ENCODE results near the gene UGT1A10.
"Not testable (repeated sequence)": the region's sequence is repeated elsewhere in the genome, so short reads cannot be mapped to it uniquely, and the experiment has no call there.

Gene UGT1A10

GRCh38 chr2:233636306-233636705 is at the start of gene UGT1A10:
TSS of gene UGT1A10 (plus strand) at chr2:233636448. CDS start at chr2:233636523, 75 bp downstream.
- not testable (repeated sequence) for DNase-seq

GRCh38 chr2:233588400-233588799 is 47.8 kb upstream of the UGT1A10 start:
- no peak for DNase-seq

- DNase-seq, result not testable (repeated sequence)
Observed at GRCh38 chr2:233592706-233593105, 43.5 kb upstream of the UGT1A10 start.

GRCh38 chr2:233593201-233593600 is 43.0 kb upstream of the UGT1A10 start:
- no peak for DNase-seq

- no peak for DNase-seq
Observed at GRCh38 chr2:233597522-233597921, 38.7 kb upstream of the UGT1A10 start.

GRCh38 chr2:233598952-233599351 is 37.3 kb upstream of the UGT1A10 start:
- no peak for DNase-seq

GRCh38 chr2:233600386-233600785 is 35.9 kb upstream of the UGT1A10 start:
- DNase-seq, result no peak

- DNase-seq, result no peak
Observed at GRCh38 chr2:233602076-233602475, 34.2 kb upstream of the UGT1A10 start.

GRCh38 chr2:233603520-233603919 is 32.7 kb upstream of the UGT1A10 start:
- DNase-seq, result no peak

GRCh38 chr2:233604826-233605225 is 31.4 kb upstream of the UGT1A10 start:
- DNase-seq, result no peak

GRCh38 chr2:233605680-233606079 is 30.6 kb upstream of the UGT1A10 start:
- DNase-seq, result no peak

GRCh38 chr2:233611284-233611683 is 25.0 kb upstream of the UGT1A10 start:
- DNase-seq, result no peak

GRCh38 chr2:233617476-233617875 is 18.8 kb upstream of the UGT1A10 start, which contains the start of gene UGT1A8:
TSS of gene UGT1A8 (plus strand) at chr2:233617633. CDS start at chr2:233617708, 75 bp downstream.
- DNase-seq, result not testable (repeated sequence)

- DNase-seq, result no peak
Observed at GRCh38 chr2:233620204-233620603, 16.0 kb upstream of the UGT1A10 start.

- DNase-seq, result not testable (repeated sequence)
Observed at GRCh38 chr2:233621863-233622262, 14.4 kb upstream of the UGT1A10 start.

- no peak for DNase-seq
Observed at GRCh38 chr2:233627331-233628025, 8.8 kb upstream of the UGT1A10 start.

GRCh38 chr2:233638836-233639235 is 2.6 kb downstream of the UGT1A10 start:
- DNase-seq, result no peak

- DNase-seq, result no peak
Observed at GRCh38 chr2:233639860-233640259, 3.6 kb downstream of the UGT1A10 start.

GRCh38 chr2:233643128-233643527 is 6.9 kb downstream of the UGT1A10 start:
- no peak for DNase-seq

- DNase-seq, result not testable (repeated sequence)
Observed at GRCh38 chr2:233646033-233646432, 9.8 kb downstream of the UGT1A10 start.

- DNase-seq, result no peak
Observed at GRCh38 chr2:233650981-233651380, 14.7 kb downstream of the UGT1A10 start.

GRCh38 chr2:233651430-233651829 is 15.2 kb downstream of the UGT1A10 start:
- no peak for DNase-seq

- no peak for DNase-seq
Observed at GRCh38 chr2:233654501-233654900, 18.3 kb downstream of the UGT1A10 start.

GRCh38 chr2:233655043-233655442 is 18.8 kb downstream of the UGT1A10 start:
- no peak for DNase-seq

- DNase-seq, result not testable (repeated sequence)
Observed at GRCh38 chr2:233655943-233656342, 19.7 kb downstream of the UGT1A10 start.

Measured in NCI-H2171 treated with DMSO at 0.1 percent for 48 hours (cell line).